Measurements from ENCODE around the gene CH25H.
A peak's percentile ranks its signal among the peaks of the same experiment; 100 is the strongest.

The CH25H gene

DNA sequence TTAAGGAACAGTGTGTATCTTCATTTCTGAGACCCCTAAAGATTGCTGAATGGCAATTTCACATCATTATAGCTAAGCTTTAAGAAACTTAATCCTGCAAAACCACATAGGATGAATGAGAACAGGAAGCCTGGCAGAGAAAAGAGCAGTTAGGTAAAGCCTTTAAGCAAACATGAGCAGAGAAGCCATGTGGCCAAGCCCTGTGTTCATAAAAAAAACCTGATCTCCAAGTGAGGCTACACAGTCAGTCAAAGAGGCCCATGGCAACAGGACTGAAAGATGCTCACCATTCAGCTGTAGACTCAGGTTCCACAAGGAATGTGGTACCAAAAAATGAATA, 35.2 kb upstream of the CH25H start:
- Histone ChIP-seq H3K27ac (ENCODE audit: low read length) (peak overlapping the region; percentile 27), H3K4me1 (ENCODE audit: control insufficient read depth in 1 of 2, insufficient read depth in 2 of 2, low read length in 2 of 2) (no peaks in the 10 kb centered on the region), H3K27me3 (ENCODE audit: low read depth, low read length) (no peaks in the 10 kb centered on the region), H3K4me3 (ENCODE audit: low read depth in 1 of 2, low read length in 2 of 2) (no peak overlapping the region), H3K36me3 (ENCODE audit: control insufficient read depth in 1 of 2, insufficient read depth in 2 of 2, low read length in 2 of 2) (peaks cover 10 to 12% of the 10 kb centered on the region in 2 donors), H3K9me3 (ENCODE audit: control insufficient read depth in 1 of 2, low read length in 2 of 2) (no peaks in the 10 kb centered on the region)

GRCh38 chr10:89241486-89242344, 34.6 kb upstream of the CH25H start:
- Histone ChIP-seq H3K4me3 (ENCODE audit: low read depth in 1 of 2, low read length in 2 of 2) (no peak overlapping the region), H3K27me3 (ENCODE audit: low read depth, low read length) (no peaks in the 10 kb centered on the region), H3K36me3 (ENCODE audit: control insufficient read depth in 1 of 2, insufficient read depth in 2 of 2, low read length in 2 of 2) (peaks cover 10 to 12% of the 10 kb centered on the region in 2 donors), H3K4me1 (ENCODE audit: control insufficient read depth in 1 of 2, insufficient read depth in 2 of 2, low read length in 2 of 2) (no peaks in the 10 kb centered on the region), H3K9me3 (ENCODE audit: control insufficient read depth in 1 of 2, low read length in 2 of 2) (no peaks in the 10 kb centered on the region), H3K27ac (ENCODE audit: low read length) (peak overlapping the region; percentile 27)

DNA sequence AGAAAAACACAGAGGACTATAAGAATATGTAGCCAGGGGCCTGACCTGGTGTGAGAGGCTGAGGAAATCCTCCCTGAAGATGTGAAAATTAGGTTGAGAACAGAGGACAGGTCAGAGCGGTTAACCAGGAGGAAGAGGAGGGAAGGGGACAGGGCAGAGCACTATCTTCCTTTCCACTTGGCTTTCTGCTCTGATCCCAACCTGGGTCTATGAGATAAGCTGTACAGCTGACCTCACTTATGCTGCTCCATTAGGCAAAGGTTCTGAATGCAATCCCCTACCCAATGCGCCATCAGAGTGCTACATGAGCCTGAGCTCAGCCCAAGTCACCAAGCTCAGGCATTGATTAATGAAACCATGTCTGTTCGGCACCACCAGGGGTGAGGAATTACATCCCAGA, 33.9 kb upstream of the CH25H start:
- no peaks in the 10 kb centered on the region for H3K4me1 ChIP-seq (ENCODE audit: control insufficient read depth in 1 of 2, insufficient read depth in 2 of 2, low read length in 2 of 2)
- H3K27ac ChIP-seq (ENCODE audit: low read length), result no peak overlapping the region
- no peaks in the 10 kb centered on the region for H3K27me3 ChIP-seq (ENCODE audit: low read depth, low read length)
- H3K9me3 ChIP-seq (ENCODE audit: control insufficient read depth in 1 of 2, low read length in 2 of 2), result no peaks in the 10 kb centered on the region
- peaks cover 10 to 12% of the 10 kb centered on the region in 2 donors for H3K36me3 ChIP-seq (ENCODE audit: control insufficient read depth in 1 of 2, insufficient read depth in 2 of 2, low read length in 2 of 2)
- no peak overlapping the region for H3K4me3 ChIP-seq (ENCODE audit: low read depth in 1 of 2, low read length in 2 of 2)

GRCh38 chr10:89240519-89240918, 33.4 kb upstream of the CH25H start:
- H3K9me3 ChIP-seq (ENCODE audit: control insufficient read depth in 1 of 2, low read length in 2 of 2), result no peaks in the 10 kb centered on the region
- no peaks in the 10 kb centered on the region for H3K4me1 ChIP-seq (ENCODE audit: control insufficient read depth in 1 of 2, insufficient read depth in 2 of 2, low read length in 2 of 2)
- no peak overlapping the region for H3K4me3 ChIP-seq (ENCODE audit: low read depth in 1 of 2, low read length in 2 of 2)
- H3K27me3 ChIP-seq (ENCODE audit: low read depth, low read length), result no peaks in the 10 kb centered on the region
- peaks cover 10 to 12% of the 10 kb centered on the region in 2 donors for H3K36me3 ChIP-seq (ENCODE audit: control insufficient read depth in 1 of 2, insufficient read depth in 2 of 2, low read length in 2 of 2)
- H3K27ac ChIP-seq (ENCODE audit: low read length), result no peak overlapping the region

- no peaks in the 10 kb centered on the region for H3K27me3 ChIP-seq (ENCODE audit: low read depth, low read length)
- no peaks in the 10 kb centered on the region for H3K4me1 ChIP-seq (ENCODE audit: control insufficient read depth in 1 of 2, insufficient read depth in 2 of 2, low read length in 2 of 2)
- no peaks in the 10 kb centered on the region for H3K9me3 ChIP-seq (ENCODE audit: control insufficient read depth in 1 of 2, low read length in 2 of 2)
- H3K36me3 ChIP-seq (ENCODE audit: control insufficient read depth in 1 of 2, insufficient read depth in 2 of 2, low read length in 2 of 2), result peaks cover 10 to 15% of the 10 kb centered on the region in 2 donors
- no peak overlapping the region for H3K27ac ChIP-seq (ENCODE audit: low read length)
- H3K4me3 ChIP-seq (ENCODE audit: low read depth in 1 of 2, low read length in 2 of 2), result no peak overlapping the region
Observed at GRCh38 chr10:89238956-89239644, 32.0 kb upstream of the CH25H start.

GRCh38 chr10:89237849-89238248, 30.7 kb upstream of the CH25H start:
- Histone ChIP-seq H3K9me3 (ENCODE audit: control insufficient read depth in 1 of 2, low read length in 2 of 2) (no peaks in the 10 kb centered on the region), H3K4me3 (ENCODE audit: low read depth in 1 of 2, low read length in 2 of 2) (no peak overlapping the region), H3K36me3 (ENCODE audit: control insufficient read depth in 1 of 2, insufficient read depth in 2 of 2, low read length in 2 of 2) (peaks cover 10 to 18% of the 10 kb centered on the region in 2 donors), H3K4me1 (ENCODE audit: control insufficient read depth in 1 of 2, insufficient read depth in 2 of 2, low read length in 2 of 2) (no peaks in the 10 kb centered on the region), H3K27ac (ENCODE audit: low read length) (no peak overlapping the region), H3K27me3 (ENCODE audit: low read depth, low read length) (no peaks in the 10 kb centered on the region)

DNA sequence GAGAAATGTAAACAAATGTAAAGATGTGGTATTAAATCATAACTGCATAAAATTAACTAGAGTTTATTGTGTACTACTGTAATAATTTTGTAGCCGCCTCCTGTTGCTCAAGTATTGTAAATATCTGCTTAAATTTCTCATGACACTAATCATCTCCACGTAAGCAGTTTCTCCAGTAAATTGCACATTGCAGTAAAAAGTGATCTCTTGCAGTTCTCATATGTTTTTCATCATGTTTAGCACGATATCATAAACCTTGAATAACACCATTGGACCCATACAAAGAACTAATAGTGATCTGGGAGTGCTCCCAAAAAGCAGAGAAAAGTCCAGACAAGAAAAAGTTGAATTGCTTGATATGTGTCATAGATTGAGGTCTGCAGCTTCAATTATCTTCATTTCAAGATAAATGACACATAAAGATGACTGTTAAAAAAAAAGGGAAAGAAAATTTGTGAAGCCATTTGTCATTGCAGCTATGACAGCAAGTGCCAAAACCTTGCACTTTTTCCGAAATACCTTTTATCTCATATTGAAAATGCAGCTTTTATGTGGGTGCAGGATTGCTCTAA, 29.2 kb upstream of the CH25H start:
- no peak overlapping the region for H3K4me3 ChIP-seq (ENCODE audit: low read depth in 1 of 2, low read length in 2 of 2)
- no peaks in the 10 kb centered on the region for H3K27me3 ChIP-seq (ENCODE audit: low read depth, low read length)
- peaks cover 10 to 22% of the 10 kb centered on the region in 2 donors for H3K36me3 ChIP-seq (ENCODE audit: control insufficient read depth in 1 of 2, insufficient read depth in 2 of 2, low read length in 2 of 2)
- H3K9me3 ChIP-seq (ENCODE audit: control insufficient read depth in 1 of 2, low read length in 2 of 2), result no peaks in the 10 kb centered on the region
- no peak overlapping the region for H3K27ac ChIP-seq (ENCODE audit: low read length)
- no peaks in the 10 kb centered on the region for H3K4me1 ChIP-seq (ENCODE audit: control insufficient read depth in 1 of 2, insufficient read depth in 2 of 2, low read length in 2 of 2)

GRCh38 chr10:89235073-89235798, 28.1 kb upstream of the CH25H start:
- no peak overlapping the region for H3K27ac ChIP-seq (ENCODE audit: low read length)
- H3K9me3 ChIP-seq (ENCODE audit: control insufficient read depth in 1 of 2, low read length in 2 of 2), result no peaks in the 10 kb centered on the region
- H3K4me3 ChIP-seq (ENCODE audit: low read depth in 1 of 2, low read length in 2 of 2), result no peak overlapping the region
- H3K4me1 ChIP-seq (ENCODE audit: control insufficient read depth in 1 of 2, insufficient read depth in 2 of 2, low read length in 2 of 2), result no peaks in the 10 kb centered on the region
- no peaks in the 10 kb centered on the region for H3K27me3 ChIP-seq (ENCODE audit: low read depth, low read length)
- peaks cover 10 to 24% of the 10 kb centered on the region in 2 donors for H3K36me3 ChIP-seq (ENCODE audit: control insufficient read depth in 1 of 2, insufficient read depth in 2 of 2, low read length in 2 of 2)

- no peaks in the 10 kb centered on the region for H3K4me1 ChIP-seq (ENCODE audit: control insufficient read depth in 1 of 2, insufficient read depth in 2 of 2, low read length in 2 of 2)
- no peak overlapping the region for H3K4me3 ChIP-seq (ENCODE audit: low read depth in 1 of 2, low read length in 2 of 2)
- H3K27ac ChIP-seq (ENCODE audit: low read length), result no peak overlapping the region
- H3K36me3 ChIP-seq (ENCODE audit: control insufficient read depth in 1 of 2, insufficient read depth in 2 of 2, low read length in 2 of 2), result peaks cover 3 to 13% of the 10 kb centered on the region in 2 donors
- no peaks in the 10 kb centered on the region for H3K9me3 ChIP-seq (ENCODE audit: control insufficient read depth in 1 of 2, low read length in 2 of 2)
- H3K27me3 ChIP-seq (ENCODE audit: low read depth, low read length), result no peaks in the 10 kb centered on the region
Observed at GRCh38 chr10:89233033-89233432, 25.9 kb upstream of the CH25H start.

GRCh38 chr10:89228962-89229361, 21.8 kb upstream of the CH25H start:
- Histone ChIP-seq H3K27me3 (ENCODE audit: low read depth, low read length) (no peaks in the 10 kb centered on the region), H3K27ac (ENCODE audit: low read length) (no peak overlapping the region)

GRCh38 chr10:89228146-89228545, 21.0 kb upstream of the CH25H start:
- Histone ChIP-seq H3K27me3 (ENCODE audit: low read depth, low read length) (no peaks in the 10 kb centered on the region), H3K36me3 (ENCODE audit: control insufficient read depth in 1 of 2, insufficient read depth in 2 of 2, low read length in 2 of 2) (peaks cover 4 to 14% of the 10 kb centered on the region in 2 donors), H3K9me3 (ENCODE audit: control insufficient read depth in 1 of 2, low read length in 2 of 2) (no peaks in the 10 kb centered on the region), H3K4me3 (ENCODE audit: low read depth in 1 of 2, low read length in 2 of 2) (no peak overlapping the region), H3K27ac (ENCODE audit: low read length) (no peak overlapping the region), H3K4me1 (ENCODE audit: control insufficient read depth in 1 of 2, insufficient read depth in 2 of 2, low read length in 2 of 2) (no peaks in the 10 kb centered on the region)

More at GRCh38 chr10:89228962-89229361, 21.8 kb upstream of the CH25H start:
- Histone ChIP-seq H3K9me3 (ENCODE audit: control insufficient read depth in 1 of 2, low read length in 2 of 2) (no peaks in the 10 kb centered on the region), H3K4me1 (ENCODE audit: control insufficient read depth in 1 of 2, insufficient read depth in 2 of 2, low read length in 2 of 2) (no peaks in the 10 kb centered on the region), H3K4me3 (ENCODE audit: low read depth in 1 of 2, low read length in 2 of 2) (no peak overlapping the region), H3K36me3 (ENCODE audit: control insufficient read depth in 1 of 2, insufficient read depth in 2 of 2, low read length in 2 of 2) (peaks cover 4 to 13% of the 10 kb centered on the region in 2 donors)
